Glutamatergic neuron (in vitro differentiated cells): ENCODE measurements around the gene C16orf96. TPM values are rescaled to one million over a fixed set of nuclear protein-coding genes. Genes with fewer than 3 reads are reported as not detected.

Experiments used
- DNase-seq: peaks from one replicate; pipeline ENCODE4 v3.0.0; 2022
- H3K27ac Mint-ChIP-seq: one replicate; pipeline ENCODE4 v1.8.0; 2020; ENCODE audit warnings: mild to moderate bottlenecking, mixed read lengths, inconsistent platforms; ENCODE audit not compliant: unreplicated experiment
- H3K27me3 Mint-ChIP-seq: one replicate; pipeline ENCODE4 v1.8.0; 2020; ENCODE audit warnings: mild to moderate bottlenecking, moderate library complexity, mixed read lengths, inconsistent platforms; ENCODE audit not compliant: unreplicated experiment
- H3K36me3 Mint-ChIP-seq: one replicate; pipeline ENCODE4 v1.8.0; 2020; ENCODE audit warnings: mild to moderate bottlenecking, mixed read lengths, inconsistent platforms; ENCODE audit not compliant: unreplicated experiment
- H3K4me1 Mint-ChIP-seq: one replicate; pipeline ENCODE4 v1.8.0; 2020; ENCODE audit warnings: mild to moderate bottlenecking, low read depth, mixed read lengths, inconsistent platforms; ENCODE audit not compliant: unreplicated experiment
- H3K4me3 Mint-ChIP-seq: one replicate; pipeline ENCODE4 v1.8.0; 2020; ENCODE audit warnings: mild to moderate bottlenecking, mixed read lengths, inconsistent platforms; ENCODE audit not compliant: unreplicated experiment
- H3K9me3 Mint-ChIP-seq: one replicate; pipeline ENCODE4 v1.8.0; 2020; ENCODE audit warnings: mild to moderate bottlenecking, moderate library complexity, mixed read lengths, inconsistent platforms; ENCODE audit not compliant: unreplicated experiment
- total RNA-seq: library from RNA; stranded (reverse); fragmentation: NEBNext Ultra II Directional; extraction: Animal tissue kit (Norgen Biotek cat#: 25700); gene quantifications from one replicate; pipeline ENCODE4 v1.2.1, GENCODE V29; 2021; ENCODE audit not compliant: unreplicated experiment
- TF ChIP-seq, protein P1 (sequence below): fragments of 200-600 bp; sonication (generic); IDR thresholded peaks from one replicate; pipeline ENCODE4 v1.5.0; 2021; ENCODE audit not compliant: partially characterized antibody, unreplicated experiment

The C16orf96 gene
- total RNA-seq, 1 donor from 2014 or later: 0.83 TPM

- Mint-ChIP-seq H3K27me3 (peaks cover 7% of the 10 kb centered on the region), H3K36me3 (no peaks in the 10 kb centered on the region), H3K4me1 (peaks cover 9% of the 10 kb centered on the region), H3K4me3 (peak overlapping the region; percentile 95), H3K9me3 (peaks cover 12% of the 10 kb centered on the region), H3K27ac (peak overlapping the region; percentile 48)
- no peak for DNase-seq
- TF ChIP-seq, protein P1, sequence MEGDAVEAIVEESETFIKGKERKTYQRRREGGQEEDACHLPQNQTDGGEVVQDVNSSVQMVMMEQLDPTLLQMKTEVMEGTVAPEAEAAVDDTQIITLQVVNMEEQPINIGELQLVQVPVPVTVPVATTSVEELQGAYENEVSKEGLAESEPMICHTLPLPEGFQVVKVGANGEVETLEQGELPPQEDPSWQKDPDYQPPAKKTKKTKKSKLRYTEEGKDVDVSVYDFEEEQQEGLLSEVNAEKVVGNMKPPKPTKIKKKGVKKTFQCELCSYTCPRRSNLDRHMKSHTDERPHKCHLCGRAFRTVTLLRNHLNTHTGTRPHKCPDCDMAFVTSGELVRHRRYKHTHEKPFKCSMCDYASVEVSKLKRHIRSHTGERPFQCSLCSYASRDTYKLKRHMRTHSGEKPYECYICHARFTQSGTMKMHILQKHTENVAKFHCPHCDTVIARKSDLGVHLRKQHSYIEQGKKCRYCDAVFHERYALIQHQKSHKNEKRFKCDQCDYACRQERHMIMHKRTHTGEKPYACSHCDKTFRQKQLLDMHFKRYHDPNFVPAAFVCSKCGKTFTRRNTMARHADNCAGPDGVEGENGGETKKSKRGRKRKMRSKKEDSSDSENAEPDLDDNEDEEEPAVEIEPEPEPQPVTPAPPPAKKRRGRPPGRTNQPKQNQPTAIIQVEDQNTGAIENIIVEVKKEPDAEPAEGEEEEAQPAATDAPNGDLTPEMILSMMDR: no peak
Measured at GRCh38 chr16:4623593-4623992, 67.5 kb downstream of the C16orf96 start.

DNA sequence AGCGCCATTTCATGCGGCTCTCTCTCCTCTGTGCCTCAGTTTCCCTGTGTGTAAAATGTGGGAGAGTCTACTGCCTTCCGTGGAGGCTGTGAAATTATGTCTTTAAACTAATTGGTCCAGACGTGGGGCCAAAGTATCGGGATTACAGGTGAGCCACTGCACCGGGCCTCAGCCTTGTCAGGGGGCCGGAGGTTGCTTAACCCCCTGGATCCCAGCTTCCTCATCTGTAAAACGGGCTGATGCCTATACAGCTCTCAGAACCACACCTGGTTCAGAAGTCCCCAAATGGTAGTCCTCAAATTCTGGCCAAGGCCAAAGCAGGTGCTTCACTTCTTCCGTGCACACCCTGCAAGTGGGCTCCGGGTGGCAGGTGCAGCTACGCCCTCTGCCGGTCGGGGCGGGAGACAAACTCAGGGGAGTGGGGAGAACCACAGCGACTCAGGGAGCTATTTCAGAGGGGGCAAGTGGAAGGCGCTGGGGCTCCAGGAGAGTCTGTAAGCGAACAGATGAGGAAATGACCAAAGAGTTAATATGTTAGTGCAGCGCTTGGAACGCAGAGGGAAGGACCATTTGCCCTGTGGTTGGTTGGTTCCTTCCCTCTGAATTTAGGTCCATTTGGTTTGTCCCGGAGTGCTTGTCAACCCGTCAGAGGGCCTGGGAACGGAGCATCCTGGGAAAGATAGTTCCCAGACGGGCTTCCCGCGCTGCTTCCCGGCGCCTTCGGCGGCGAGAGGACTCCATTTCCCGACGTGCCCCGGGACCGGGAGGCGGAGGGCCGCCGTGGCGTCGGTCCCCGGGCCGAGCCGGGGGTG lies 68.1 kb downstream of the C16orf96 start, which contains the start of gene MGRN1:
Gene MGRN1 (plus strand): TSS at position 812 of the 812 bp plus-strand sequence. CDS start 135 bp downstream, outside the sequence.
- peak; percentile 94 for DNase-seq

GRCh38 chr16:4624827-4625559 lies 68.9 kb downstream of the C16orf96 start:
- H3K27ac Mint-ChIP-seq: peak overlapping the region; percentile 98
- DNase-seq: peak; percentile 69
- peaks cover 11% of the 10 kb centered on the region for H3K4me1 Mint-ChIP-seq
- H3K36me3 Mint-ChIP-seq: no peaks in the 10 kb centered on the region
- TF ChIP-seq, protein P1: no peak
- peaks cover 7% of the 10 kb centered on the region for H3K27me3 Mint-ChIP-seq
- H3K4me3 Mint-ChIP-seq: peak overlapping the region; percentile 99
- peaks cover 14% of the 10 kb centered on the region for H3K9me3 Mint-ChIP-seq

More for the DNA sequence above, 68.1 kb downstream of the C16orf96 start, which contains the start of gene MGRN1:
- Mint-ChIP-seq H3K4me3 (peak within 1 kb of the TSS; percentile 99), H3K4me1 (peaks cover 11% of the 10 kb centered on the region), H3K27me3 (peaks cover 7% of the 10 kb centered on the region), H3K27ac (peak within 1 kb of the TSS; percentile 100), H3K9me3 (peaks cover 14% of the 10 kb centered on the region), H3K36me3 (no peaks in the 10 kb centered on the region)
- TF ChIP-seq, protein P1: peak; percentile 93

DNA sequence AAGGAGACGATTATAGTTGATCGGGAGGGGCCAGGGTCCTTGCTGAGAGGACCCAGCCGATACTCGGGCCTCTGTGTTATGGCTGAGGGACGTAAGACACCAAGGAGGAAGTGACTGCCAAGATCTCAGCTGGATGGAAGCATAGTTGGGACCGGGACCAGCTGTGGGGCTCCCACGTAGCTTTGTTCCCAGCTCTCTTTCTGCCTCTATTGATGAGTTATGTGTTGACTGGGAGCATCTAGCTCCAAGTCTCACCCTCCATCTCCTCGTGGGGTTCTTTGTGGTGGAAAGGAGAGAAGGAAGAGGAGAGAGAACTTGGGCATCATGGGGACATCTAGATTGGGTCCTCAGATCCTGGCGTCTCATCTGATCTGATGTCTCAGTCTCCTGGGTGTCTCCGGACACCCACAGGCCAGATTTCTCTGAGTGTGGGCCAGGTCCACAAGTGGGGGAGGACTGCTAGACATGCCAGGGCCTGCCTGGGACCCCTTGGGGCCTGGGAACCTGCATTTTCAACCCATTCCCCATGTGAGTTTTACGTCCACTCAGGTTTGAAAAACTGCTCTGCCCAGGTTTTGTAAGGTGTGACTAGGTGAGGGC lies 69.5 kb downstream of the C16orf96 start:
- DNase-seq: no peak
- H3K4me3 Mint-ChIP-seq: peak overlapping the region; percentile 99
- H3K27me3 Mint-ChIP-seq: peaks cover 7% of the 10 kb centered on the region
- H3K36me3 Mint-ChIP-seq: no peaks in the 10 kb centered on the region
- peaks cover 11% of the 10 kb centered on the region for H3K4me1 Mint-ChIP-seq
- H3K9me3 Mint-ChIP-seq: peaks cover 12% of the 10 kb centered on the region
- peak overlapping the region; percentile 98 for H3K27ac Mint-ChIP-seq
- TF ChIP-seq, protein P1: no peak
